LNCaP clone FGC (cell line): ENCODE measurements around the gene TIMD4.

Experiments used
- DNase-seq: peaks from one replicate; pipeline ENCODE4 v3.0.0-alpha.2; 2011; ENCODE audit warnings: low read depth
- H3K4me3 ChIP-seq: 2 replicates; pipeline ENCODE4 v1.5.1; 2011; ENCODE audit warnings: mild to moderate bottlenecking, low read depth, low read length, control low read depth
- CTCF ChIP-seq: IDR thresholded peaks from 2 replicates; pipeline ENCODE4 v1.5.1; 2012; ENCODE audit warnings: mild to moderate bottlenecking; ENCODE audit not compliant: control insufficient read depth, insufficient read depth; ENCODE audit errors: extremely low read depth

Gene TIMD4

DNA sequence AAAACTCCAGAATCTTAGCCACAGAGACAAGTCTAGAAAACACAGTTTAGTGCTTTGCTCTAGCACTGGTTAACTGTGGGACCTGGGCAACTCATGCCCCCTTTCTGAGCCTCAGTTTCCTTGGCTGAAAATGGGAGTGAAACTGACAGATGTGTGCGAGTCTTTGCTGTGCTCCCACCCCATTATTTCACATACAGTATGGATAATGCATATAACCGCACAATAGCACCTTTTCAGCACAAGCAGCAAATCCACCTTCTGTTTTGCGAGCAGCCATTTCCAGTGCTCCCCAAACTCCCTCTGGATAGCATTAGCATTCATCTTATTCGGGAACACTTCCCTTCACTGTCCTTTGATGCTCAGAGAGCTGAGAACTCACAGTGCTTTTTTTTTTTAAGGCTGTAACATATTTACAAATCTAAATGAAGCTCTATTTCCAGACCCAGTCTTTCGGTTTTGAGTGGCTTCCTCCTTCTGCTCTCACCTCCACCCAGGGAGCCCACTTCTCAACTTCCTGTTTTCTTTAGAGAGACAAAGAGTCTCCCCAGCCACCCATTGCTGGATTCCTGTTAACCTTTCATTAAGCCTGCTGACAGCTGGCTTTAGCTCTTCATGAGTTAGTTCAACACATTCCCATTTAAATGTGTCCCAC, 49.2 kb downstream of the TIMD4 start:
- no peak overlapping the region for H3K4me3 ChIP-seq
- TF ChIP-seq CTCF, result no peak
- no peak for DNase-seq

DNA sequence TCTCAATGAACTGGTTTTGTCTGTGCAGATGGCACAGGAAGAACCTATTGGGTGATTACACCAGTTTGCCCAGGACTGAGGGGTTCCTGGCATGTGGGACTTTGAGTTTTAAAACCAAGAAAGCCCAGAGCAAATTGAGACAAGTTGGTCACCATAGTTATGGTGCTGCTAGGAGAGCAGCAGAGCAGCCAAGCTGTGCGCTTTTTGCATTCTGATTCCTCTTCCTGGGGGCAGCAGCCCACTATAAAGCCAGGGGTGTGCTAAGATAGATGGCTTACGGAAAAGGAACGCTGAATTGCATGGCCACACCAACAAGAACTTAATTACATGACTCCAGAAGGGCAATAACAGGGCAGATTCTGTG, 49.7 kb downstream of the TIMD4 start:
- no peak for TF ChIP-seq CTCF
- H3K4me3 ChIP-seq, result no peak overlapping the region
- DNase-seq, result no peak

DNA sequence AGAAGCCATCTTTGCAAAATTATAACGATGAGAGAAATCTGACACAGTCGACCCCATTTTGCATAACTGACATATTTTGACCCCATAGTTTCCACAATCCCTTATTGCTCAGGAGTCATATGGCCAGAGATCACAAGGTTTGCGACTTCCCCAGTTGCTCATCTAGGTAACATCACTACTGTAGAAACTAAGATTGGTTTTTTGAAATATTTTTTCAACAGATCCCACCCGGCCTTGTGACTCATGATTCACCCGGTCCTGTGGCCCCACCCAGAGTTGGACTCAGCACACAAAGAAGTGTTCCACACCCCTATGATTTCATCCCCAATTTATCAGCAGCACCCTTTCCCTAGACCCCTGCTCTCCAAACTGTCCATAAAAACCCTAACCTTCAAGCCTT, 50.2 kb downstream of the TIMD4 start:
- no peak for DNase-seq
- no peak overlapping the region for H3K4me3 ChIP-seq
- no peak for TF ChIP-seq CTCF

- TF ChIP-seq CTCF, result no peak
- DNase-seq, result no peak
- H3K4me3 ChIP-seq, result no peak overlapping the region
Observed at GRCh38 chr5:156909180-156909579, 53.8 kb downstream of the TIMD4 start.

DNA sequence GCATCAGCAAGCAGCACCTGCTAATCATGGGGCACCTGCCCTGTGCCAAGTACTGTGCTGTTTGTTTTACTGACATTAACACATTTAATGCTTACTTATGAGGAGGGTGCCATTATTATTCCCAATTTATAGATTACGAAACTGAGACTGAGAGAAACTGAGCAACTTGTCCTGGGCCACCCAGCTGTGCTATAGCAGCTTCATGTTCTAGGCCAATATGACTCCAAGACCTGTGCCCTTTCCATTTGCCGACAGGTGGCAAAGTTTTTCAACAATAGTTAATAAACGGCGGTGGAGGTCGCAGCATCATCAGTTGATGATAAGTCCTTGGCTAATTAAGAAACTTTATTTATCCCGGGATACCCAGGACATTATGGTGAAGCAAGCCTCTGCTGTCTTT, 55.4 kb downstream of the TIMD4 start:
- DNase-seq, result no peak
- TF ChIP-seq CTCF, result no peak
- no peak overlapping the region for H3K4me3 ChIP-seq

GRCh38 chr5:156906807-156907206, 56.2 kb downstream of the TIMD4 start:
- no peak for TF ChIP-seq CTCF
- no peak for DNase-seq
- H3K4me3 ChIP-seq, result no peak overlapping the region

GRCh38 chr5:156896546-156896945, 66.5 kb downstream of the TIMD4 start:
- DNase-seq, result no peak
- no peak for TF ChIP-seq CTCF
- no peak overlapping the region for H3K4me3 ChIP-seq
